HG02642 (cell line): ENCODE results near the gene SLC34A3.

Source experiments
- ATAC-seq: cut with Tn5 transposase; IDR thresholded peaks from one replicate; pipeline ENCODE4 v1.9.1; 2021; ENCODE audit warnings: mild to moderate bottlenecking; ENCODE audit not compliant: unreplicated experiment, poor library complexity

SLC34A3 gene

GRCh38 chr9:137194909-137195308, 35.8 kb upstream of the SLC34A3 start:
- no peak for ATAC-seq

- no peak for ATAC-seq
Observed at GRCh38 chr9:137195525-137196220, 35.0 kb upstream of the SLC34A3 start.

GRCh38 chr9:137198051-137198901, 32.4 kb upstream of the SLC34A3 start:
- no peak for ATAC-seq

DNA sequence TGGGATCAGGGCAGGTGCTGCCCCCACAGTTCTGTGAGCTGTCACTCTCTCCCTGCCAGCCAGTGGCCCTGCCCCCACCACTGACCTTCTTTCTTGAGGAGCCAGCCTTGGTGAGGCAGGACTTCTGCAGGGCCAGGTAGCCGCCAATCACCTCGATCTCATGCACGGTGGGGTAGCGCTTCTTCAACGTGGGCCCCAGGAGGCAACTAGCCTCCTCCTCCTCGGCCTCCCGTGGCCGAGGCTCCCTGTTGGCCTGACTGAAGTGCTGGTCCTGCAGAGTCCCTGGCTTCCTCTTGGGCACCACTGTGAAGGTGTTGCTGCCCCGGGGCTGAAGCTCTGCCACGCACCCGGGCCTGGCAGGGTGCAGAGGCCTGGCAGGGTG, 31.8 kb upstream of the SLC34A3 start:
- ATAC-seq, result no peak

DNA sequence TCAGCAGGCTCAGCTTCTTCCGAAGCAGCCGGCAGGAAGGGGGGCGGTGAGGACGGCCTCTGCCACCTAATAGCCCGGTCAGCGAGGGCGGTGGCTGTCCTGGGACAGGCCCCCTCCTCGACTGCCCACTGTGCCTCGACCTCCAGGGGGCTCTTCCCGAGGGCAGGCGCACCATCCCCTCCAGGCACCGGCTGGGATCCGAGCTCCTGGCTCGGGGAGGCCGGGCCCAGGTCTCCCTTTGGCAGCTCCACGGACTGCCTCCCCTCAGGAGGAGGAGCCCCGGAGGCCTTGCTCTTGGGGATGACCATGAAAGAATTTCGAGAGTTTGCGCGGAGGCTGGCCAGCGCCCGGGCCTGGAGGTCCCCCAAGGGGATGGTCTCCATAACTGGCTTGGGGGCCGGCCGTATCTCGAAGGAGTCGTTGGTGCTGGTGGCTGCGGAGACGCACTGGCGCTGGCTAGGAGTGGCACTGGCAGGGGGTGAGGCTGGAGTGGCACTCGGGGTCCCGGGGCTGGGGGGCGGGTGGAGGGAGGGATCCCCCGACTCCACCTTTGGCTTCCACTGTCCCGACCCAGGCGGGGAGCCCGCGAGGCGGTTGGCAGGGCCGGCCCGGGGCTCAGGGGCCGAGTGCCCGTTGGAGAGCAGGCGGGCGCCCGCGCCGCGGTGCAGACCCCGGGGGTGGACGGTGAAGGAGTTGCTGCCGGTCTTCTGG, 31.1 kb upstream of the SLC34A3 start:
- ATAC-seq, result no peak

GRCh38 chr9:137200311-137201204, 30.1 kb upstream of the SLC34A3 start, which contains the start of gene TPRN:
TPRN (minus strand) TSS chr9:137200741; CDS start chr9:137200711, 30 bp downstream.
- ATAC-seq, result peak; percentile 90

- no peak for ATAC-seq
Observed at GRCh38 chr9:137201205-137201868, 29.4 kb upstream of the SLC34A3 start.

DNA sequence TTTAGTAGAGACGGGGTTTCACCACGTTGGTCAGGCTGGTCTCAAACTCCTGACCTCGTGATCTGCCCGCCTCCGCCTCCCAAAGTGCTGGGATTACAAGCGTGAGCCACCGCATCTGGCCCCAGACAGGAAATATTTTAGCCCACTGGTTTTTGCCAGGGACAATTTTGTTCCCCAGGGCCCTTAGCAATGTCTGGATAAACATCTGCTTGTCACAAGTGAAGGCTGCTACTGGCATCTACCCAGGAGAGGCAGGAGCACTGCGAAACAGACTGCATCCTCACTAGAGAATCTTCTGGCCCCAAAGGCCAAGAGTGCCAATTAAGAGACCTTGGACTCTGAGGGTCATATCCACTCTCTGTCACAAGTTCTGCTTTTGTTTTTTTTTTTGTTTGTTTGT, 27.7 kb upstream of the SLC34A3 start:
- no peak for ATAC-seq

DNA sequence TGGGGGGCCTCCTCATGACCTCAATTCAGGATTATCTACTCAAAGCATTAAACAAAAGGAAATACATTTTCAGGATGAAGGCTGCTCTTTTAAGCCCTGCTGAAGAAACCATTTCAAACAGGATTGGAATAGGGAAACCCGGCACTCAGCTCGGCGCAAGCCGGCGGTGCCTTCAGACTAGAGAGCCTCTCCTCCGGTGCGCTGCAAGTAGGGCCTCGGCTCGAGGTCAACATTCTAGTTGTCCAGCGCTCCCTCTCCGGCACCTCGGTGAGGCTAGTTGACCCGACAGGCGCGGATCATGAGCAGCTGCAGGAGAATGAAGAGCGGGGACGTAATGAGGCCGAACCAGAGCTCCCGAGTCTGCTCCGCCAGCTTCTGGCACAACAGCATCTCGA, 26.0 kb upstream of the SLC34A3 start:
- ATAC-seq, result no peak

DNA sequence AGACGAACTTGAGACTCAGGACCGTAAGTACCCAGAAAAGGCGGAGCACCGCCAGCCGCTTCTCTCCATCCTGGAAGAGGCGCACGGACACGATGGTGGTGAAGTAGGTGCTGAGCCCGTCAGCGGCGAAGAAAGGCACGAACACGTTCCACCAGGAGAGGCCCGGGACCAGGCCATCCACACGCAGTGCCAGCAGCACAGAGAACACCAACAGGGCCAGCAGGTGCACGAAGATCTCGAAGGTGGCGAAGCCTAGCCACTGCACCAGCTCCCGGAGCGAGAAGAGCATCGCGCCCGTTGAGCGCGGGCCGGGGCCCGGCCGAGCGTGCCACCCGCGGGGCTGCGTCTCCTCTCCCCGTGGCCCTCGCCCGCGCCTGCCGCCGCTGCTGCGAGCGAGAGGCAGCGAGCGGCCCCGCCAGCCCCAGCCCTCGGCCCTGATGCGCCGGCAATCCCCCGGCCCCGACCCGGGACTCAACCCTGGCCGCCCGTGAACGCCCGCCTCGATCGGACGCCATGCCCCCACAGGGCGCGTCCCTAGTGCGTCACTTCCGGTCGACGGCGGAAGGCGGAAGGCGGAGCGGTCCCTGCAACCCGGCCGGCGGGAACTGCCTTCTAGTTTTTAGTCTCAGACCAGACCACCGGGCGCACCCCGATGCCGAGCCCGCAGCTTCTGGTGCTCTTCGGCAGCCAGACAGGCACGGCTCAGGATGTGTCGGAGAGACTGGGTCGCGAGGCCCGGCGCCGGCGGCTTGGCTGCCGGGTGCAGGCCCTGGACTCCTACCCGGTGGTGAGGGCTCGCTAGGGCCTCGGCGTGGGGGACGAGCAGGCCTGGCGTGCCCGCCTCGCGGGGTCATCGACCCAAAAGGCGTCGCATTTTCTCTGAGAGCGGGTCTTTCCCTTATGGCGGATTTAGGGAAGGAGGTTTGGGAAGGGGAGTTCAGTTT, 25.3 kb upstream of the SLC34A3 start, which contains the start of the genes NDOR1 and TMEM203:
Gene NDOR1, plus strand, starts transcription at position 575 of the 944 bp plus-strand sequence. Its CDS starts 78 bp downstream, at position 653.
Gene TMEM203, minus strand, starts transcription at position 523 of the 944 bp plus-strand sequence. Its CDS starts 234 bp downstream, at position 289.
- peak; percentile 52 for ATAC-seq

DNA sequence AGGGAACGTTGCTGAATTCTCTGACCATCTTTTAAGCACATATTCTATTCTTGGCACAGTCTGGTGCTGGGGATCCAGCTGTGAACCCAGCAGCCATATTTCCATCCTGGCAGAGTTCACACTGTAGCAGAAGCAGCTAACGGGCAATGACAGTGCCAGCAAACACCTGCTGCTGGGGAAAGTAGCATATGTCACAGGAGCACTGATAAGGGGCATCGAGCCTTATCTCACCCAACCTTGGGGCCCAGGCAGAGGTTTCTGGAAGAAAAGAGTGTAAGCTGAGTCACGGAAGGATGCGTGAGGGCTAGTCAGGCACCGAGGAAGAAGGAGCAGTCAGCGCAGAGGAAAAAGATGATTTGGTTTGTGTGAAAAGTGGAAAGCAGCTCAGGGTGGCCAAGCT, 24.1 kb upstream of the SLC34A3 start:
- ATAC-seq, result no peak

DNA sequence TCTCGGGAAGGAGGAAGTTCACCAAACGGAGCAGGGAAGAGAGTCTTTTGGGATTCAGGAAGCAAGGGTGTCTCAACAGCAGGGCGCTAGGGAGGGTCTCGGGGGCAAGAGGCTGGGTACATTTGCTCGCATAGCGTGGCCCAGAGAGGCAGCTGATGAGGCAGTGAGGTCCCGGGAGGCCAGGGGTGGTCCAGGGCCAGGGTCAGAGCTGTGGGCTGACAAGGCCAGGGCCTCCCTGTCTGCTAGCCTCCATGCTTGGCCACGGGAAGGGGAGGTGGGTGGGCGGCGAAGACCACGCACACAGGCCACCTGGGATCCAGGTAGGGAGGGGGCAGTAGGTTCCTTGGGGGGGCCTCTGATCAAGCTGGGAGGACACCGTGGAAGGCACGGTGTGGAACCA, 19.2 kb upstream of the SLC34A3 start:
- no peak for ATAC-seq

GRCh38 chr9:137212520-137212919, 18.2 kb upstream of the SLC34A3 start:
- ATAC-seq, result no peak

DNA sequence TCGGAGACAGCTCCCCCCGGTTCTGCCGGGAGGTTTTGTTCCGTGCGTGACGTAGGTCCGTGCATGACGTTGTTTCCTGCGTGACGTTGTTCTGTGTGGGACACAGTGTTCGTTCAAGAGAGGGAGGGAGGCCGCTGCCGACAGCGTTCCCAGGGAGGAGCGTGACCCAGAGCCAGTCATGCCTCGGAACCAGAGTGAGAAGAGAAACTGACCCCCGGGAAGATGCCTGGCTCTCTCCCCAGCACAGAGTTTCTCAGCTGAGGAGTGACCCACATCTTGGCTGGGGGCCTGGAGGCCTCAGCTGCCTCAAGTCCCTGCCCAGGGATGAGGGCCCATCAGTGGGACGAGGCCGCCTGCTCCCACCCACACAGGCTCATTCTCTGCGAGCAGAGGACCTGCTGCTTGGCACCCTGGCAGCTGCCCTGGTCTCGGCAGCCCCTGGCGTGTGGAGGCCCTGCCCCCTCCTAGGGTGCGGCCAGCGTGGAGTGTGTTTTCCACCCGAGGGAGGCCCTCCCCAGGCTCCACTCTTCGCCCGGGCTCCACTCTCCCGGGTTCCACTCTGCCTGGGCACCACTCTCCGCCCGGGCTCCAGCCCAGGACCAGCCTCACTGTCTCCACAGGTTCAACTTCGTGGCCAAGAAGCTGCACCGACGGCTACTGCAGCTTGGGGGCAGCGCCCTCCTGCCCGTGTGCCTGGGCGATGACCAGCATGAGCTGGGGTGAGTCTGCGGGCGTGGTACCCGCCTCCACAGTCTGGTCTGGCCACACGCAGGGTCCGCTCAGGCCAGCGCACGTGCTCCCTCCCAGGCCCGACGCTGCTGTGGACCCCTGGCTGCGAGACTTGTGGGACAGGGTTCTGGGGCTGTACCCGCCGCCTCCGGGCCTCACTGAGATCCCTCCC, 17.3 kb upstream of the SLC34A3 start:
- no peak for ATAC-seq

- ATAC-seq, result no peak
Observed at GRCh38 chr9:137214620-137215019, 16.1 kb upstream of the SLC34A3 start.

DNA sequence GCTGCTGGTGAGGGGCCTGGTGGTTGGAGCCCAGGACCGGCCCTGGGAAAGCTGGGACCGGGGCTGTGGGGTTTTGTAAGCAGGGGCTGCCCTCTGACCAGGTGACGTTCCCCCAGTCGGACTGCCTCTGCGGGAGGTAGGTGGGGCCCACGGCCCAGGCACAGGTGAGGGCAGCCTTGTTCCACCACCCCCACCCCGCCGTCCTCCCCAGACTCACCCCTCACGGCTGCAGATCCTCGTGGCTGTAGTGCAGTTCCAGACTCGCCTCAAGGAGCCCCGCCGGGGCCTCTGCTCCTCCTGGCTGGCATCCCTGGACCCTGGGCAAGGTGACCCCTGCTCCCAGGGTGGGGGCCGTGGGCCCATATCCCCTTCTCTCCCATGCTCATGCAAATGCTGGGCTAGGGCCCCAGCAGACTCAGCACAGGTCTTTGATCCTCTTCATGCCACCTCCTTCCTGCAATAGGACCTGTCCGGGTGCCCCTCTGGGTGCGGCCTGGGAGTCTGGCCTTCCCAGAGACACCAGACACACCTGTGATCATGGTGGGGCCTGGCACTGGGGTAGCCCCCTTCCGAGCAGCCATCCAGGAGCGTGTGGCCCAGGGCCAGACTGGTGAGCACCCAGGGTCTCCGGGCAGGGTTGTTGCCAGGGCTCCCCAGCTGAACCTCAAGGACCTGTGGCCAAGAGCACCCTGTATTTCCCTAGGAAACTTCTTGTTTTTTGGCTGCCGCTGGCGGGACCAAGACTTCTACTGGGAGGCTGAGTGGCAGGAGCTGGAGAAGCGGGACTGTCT, 15.3 kb upstream of the SLC34A3 start:
- no peak for ATAC-seq
